BLaER1 (cell line): Measurements from ENCODE around the gene SLCO6A1.

Experiments used
- H3K27ac ChIP-seq: shearing (Covaris generic); formaldehyde crosslinking; 2 replicates; pipeline ENCODE4 v1.8.1; 2022
- H3K27me3 ChIP-seq: shearing (Covaris generic); formaldehyde crosslinking; 2 replicates; pipeline ENCODE4 v1.8.1; 2022
- H3K36me3 ChIP-seq: shearing (Covaris generic); formaldehyde crosslinking; 2 replicates; pipeline ENCODE4 v1.8.1; 2022
- H3K4me1 ChIP-seq: shearing (Covaris generic); formaldehyde crosslinking; 2 replicates; pipeline ENCODE4 v1.8.1; 2022
- H3K4me2 ChIP-seq: shearing (Covaris generic); formaldehyde crosslinking; 2 replicates; pipeline ENCODE4 v1.8.1; 2022
- H3K4me3 ChIP-seq: shearing (Covaris generic); formaldehyde crosslinking; 2 replicates; pipeline ENCODE4 v1.8.1; 2022
- H3K9ac ChIP-seq: shearing (Covaris generic); formaldehyde crosslinking; 2 replicates; pipeline ENCODE4 v1.8.1; 2022
- H3K9me3 ChIP-seq: shearing (Covaris generic); formaldehyde crosslinking; 2 replicates; pipeline ENCODE4 v1.8.1; 2022
- H4K20me1 ChIP-seq: shearing (Covaris generic); formaldehyde crosslinking; 2 replicates; pipeline ENCODE4 v1.8.1; 2022
- Cebpa-rat ChIP-seq: shearing (Covaris generic); IDR thresholded peaks from 2 replicates; pipeline ENCODE4 v1.8.1; 2022

The SLCO6A1 gene

GRCh38 chr5:102498271-102499034 is at the start of gene SLCO6A1:
Gene SLCO6A1 (minus strand): TSS chr5:102499001. CDS start chr5:102498844, 157 bp downstream.
- Histone ChIP-seq H3K36me3 (no peaks in the 10 kb centered on the region), H3K9ac (no peak within 1 kb of the TSS), H3K4me1 (no peaks in the 10 kb centered on the region), H4K20me1 (no peaks in the 10 kb centered on the region), H3K27me3 (no peaks in the 10 kb centered on the region), H3K4me2 (no peak within 1 kb of the TSS), H3K9me3 (no peaks in the 10 kb centered on the region), H3K4me3 (no peak within 1 kb of the TSS), H3K27ac (no peak within 1 kb of the TSS)
- TF ChIP-seq Cebpa-rat = no peak

DNA sequence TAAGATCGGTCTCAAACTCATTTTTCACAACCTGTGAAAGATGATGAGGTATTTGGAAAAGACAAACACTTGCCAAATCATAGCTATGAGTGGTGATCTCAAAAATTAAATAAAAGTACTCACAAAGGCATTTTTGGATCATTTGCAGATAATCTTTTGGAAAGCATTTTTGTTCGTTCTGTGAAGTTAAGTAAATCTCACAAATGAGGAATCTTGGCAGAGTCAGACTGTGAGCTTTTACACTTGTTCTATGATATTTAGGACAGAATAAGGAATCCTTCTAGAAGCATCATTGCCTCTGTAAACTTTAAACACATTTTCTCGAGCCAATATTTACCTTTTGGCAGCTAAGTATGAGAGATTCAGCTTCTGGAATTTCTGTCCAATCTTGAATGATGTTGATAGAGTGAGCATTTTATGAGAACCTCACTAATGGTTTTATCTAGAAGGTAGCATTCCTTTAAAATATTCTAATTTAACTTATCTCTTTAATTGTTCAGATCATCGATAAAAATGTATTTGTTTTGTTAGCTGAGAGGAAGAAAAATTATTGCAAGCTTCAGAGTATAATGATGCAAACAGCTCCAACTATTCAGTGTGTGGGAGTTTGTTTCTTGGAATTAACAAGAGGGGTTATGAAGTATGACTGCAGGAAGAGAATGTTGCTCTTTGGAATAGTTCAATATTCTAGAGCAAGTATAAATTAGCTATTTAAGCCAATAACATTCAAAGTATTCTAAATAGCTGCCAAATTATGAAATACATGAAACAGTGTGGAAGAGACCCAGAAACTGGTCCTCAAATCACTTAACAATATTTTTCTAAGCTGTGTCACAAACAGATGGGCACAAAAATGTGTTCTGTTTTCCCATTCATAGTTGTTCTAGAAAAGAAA is 48.6 kb upstream of the SLCO6A1 start:
- no peak overlapping the region for H3K27ac ChIP-seq
- H3K9me3 ChIP-seq = no peaks in the 10 kb centered on the region
- no peaks in the 10 kb centered on the region for H3K4me1 ChIP-seq
- H3K36me3 ChIP-seq = no peaks in the 10 kb centered on the region
- H4K20me1 ChIP-seq = no peaks in the 10 kb centered on the region
- no peak overlapping the region for H3K4me3 ChIP-seq
- H3K4me2 ChIP-seq = no peak overlapping the region
- no peaks in the 10 kb centered on the region for H3K27me3 ChIP-seq
- no peak for TF ChIP-seq Cebpa-rat
- no peak overlapping the region for H3K9ac ChIP-seq

- Histone ChIP-seq H3K4me3 (no peak overlapping the region), H4K20me1 (no peaks in the 10 kb centered on the region), H3K9me3 (peaks cover 8% of the 10 kb centered on the region), H3K4me1 (no peaks in the 10 kb centered on the region), H3K36me3 (no peaks in the 10 kb centered on the region), H3K9ac (no peak overlapping the region), H3K4me2 (no peak overlapping the region), H3K27me3 (no peaks in the 10 kb centered on the region), H3K27ac (no peak overlapping the region)
- TF ChIP-seq Cebpa-rat = no peak
These were observed 46.4 kb upstream of the SLCO6A1 start for GRCh38 chr5:102545175-102545574.

- Histone ChIP-seq H3K9me3 (peaks cover 8% of the 10 kb centered on the region), H3K4me1 (no peaks in the 10 kb centered on the region), H3K27ac (no peak overlapping the region), H3K9ac (no peak overlapping the region), H3K4me2 (no peak overlapping the region), H4K20me1 (no peaks in the 10 kb centered on the region), H3K27me3 (no peaks in the 10 kb centered on the region), H3K4me3 (no peak overlapping the region), H3K36me3 (no peaks in the 10 kb centered on the region)
- TF ChIP-seq Cebpa-rat = no peak
These were observed 43.3 kb upstream of the SLCO6A1 start for GRCh38 chr5:102542057-102542456.

GRCh38 chr5:102539996-102540728 is 41.4 kb upstream of the SLCO6A1 start:
- Histone ChIP-seq H3K4me3 (no peak overlapping the region), H3K36me3 (no peaks in the 10 kb centered on the region), H3K27ac (no peak overlapping the region), H3K9me3 (peaks cover 8% of the 10 kb centered on the region), H3K4me2 (no peak overlapping the region), H3K27me3 (no peaks in the 10 kb centered on the region), H4K20me1 (no peaks in the 10 kb centered on the region), H3K4me1 (no peaks in the 10 kb centered on the region), H3K9ac (no peak overlapping the region)
- no peak for TF ChIP-seq Cebpa-rat

DNA sequence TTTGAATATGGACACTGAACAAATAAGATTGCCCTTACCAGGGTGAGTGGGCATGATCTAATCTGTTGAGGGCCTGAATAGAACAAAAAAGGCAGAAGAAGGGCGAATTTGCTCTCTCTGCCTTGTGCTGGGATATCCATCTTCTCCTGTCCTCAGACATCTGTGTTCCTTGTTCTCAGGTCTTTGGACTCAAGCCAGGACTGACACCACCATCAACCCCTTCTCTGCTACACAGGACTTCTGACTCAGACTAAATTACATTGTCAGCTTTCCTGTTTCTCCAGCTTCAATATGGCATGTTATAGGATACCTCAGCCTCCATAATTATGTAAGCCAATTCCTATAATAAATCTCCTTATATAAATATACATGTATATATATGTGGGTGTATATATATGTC is 40.8 kb upstream of the SLCO6A1 start:
- Histone ChIP-seq H3K36me3 (no peaks in the 10 kb centered on the region), H3K4me2 (no peak overlapping the region), H3K9ac (no peak overlapping the region), H3K4me1 (no peaks in the 10 kb centered on the region), H3K4me3 (no peak overlapping the region), H3K27ac (no peak overlapping the region), H3K27me3 (no peaks in the 10 kb centered on the region), H3K9me3 (peaks cover 8% of the 10 kb centered on the region), H4K20me1 (no peaks in the 10 kb centered on the region)
- no peak for TF ChIP-seq Cebpa-rat

GRCh38 chr5:102537011-102537410 is 38.2 kb upstream of the SLCO6A1 start:
- H3K4me3 ChIP-seq = no peak overlapping the region
- no peaks in the 10 kb centered on the region for H3K36me3 ChIP-seq
- no peak overlapping the region for H3K4me2 ChIP-seq
- no peak overlapping the region for H3K27ac ChIP-seq
- no peaks in the 10 kb centered on the region for H3K27me3 ChIP-seq
- H3K9me3 ChIP-seq = peaks cover 8% of the 10 kb centered on the region
- TF ChIP-seq Cebpa-rat = no peak
- H4K20me1 ChIP-seq = no peaks in the 10 kb centered on the region
- no peak overlapping the region for H3K9ac ChIP-seq
- H3K4me1 ChIP-seq = no peaks in the 10 kb centered on the region

DNA sequence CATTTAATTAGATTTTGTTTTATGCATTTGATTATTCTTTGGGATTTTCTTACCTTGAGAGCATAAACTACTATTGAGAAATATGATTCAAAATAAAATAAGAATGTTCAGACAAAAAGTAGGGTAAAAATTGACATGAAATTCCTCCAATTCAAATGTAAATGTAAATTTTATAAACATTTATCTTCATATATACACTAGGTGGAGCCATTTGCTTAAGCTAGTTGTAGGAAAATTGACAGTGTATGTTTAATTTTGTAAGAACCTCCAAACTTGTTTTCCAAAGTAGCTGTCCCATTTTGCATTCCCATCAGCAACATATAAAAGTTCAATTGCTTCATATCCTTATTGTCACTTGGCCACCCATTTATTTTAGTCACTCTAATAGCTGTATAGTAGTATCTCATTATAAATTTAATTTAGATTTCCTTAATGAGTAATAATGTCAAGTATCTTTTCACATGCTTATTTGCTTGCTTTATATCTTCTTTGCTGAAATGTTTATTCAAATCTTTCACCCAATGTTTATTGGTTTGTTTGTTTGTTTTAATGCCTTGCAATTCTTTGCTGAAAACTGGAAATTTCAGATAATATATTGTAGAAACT is 37.6 kb upstream of the SLCO6A1 start:
- Histone ChIP-seq H3K27me3 (no peaks in the 10 kb centered on the region), H3K9me3 (peaks cover 5% of the 10 kb centered on the region), H3K4me1 (0 out of 2 replicates have a peak, but pooled peaks cover 4% of the 10 kb centered on the region), H3K4me2 (no peak overlapping the region), H3K9ac (no peak overlapping the region), H3K27ac (no peak overlapping the region), H4K20me1 (no peaks in the 10 kb centered on the region), H3K36me3 (no peaks in the 10 kb centered on the region), H3K4me3 (no peak overlapping the region)
- no peak for TF ChIP-seq Cebpa-rat

- no peaks in the 10 kb centered on the region for H3K9me3 ChIP-seq
- TF ChIP-seq Cebpa-rat = no peak
- H3K27me3 ChIP-seq = no peaks in the 10 kb centered on the region
- H3K9ac ChIP-seq = no peak overlapping the region
- H3K4me2 ChIP-seq = no peak overlapping the region
- no peak overlapping the region for H3K4me3 ChIP-seq
- no peaks in the 10 kb centered on the region for H4K20me1 ChIP-seq
- no peak overlapping the region for H3K27ac ChIP-seq
- H3K36me3 ChIP-seq = no peaks in the 10 kb centered on the region
- H3K4me1 ChIP-seq = 0 out of 2 replicates have a peak, but pooled peaks cover 5% of the 10 kb centered on the region
These were observed 33.3 kb upstream of the SLCO6A1 start for GRCh38 chr5:102532123-102532522.
